Kidney capillary endothelial cell (primary cell): ENCODE data around the gene RBM33.
"Not testable (repeated sequence)": the region's sequence is repeated elsewhere in the genome, so short reads cannot be mapped to it uniquely, and the experiment has no call there.

Experiments
- DNase-seq: peaks from one replicate; pipeline ENCODE4 v3.0.0-alpha.2; 2018; ENCODE audit warnings: low spot score

RBM33 gene

DNA sequence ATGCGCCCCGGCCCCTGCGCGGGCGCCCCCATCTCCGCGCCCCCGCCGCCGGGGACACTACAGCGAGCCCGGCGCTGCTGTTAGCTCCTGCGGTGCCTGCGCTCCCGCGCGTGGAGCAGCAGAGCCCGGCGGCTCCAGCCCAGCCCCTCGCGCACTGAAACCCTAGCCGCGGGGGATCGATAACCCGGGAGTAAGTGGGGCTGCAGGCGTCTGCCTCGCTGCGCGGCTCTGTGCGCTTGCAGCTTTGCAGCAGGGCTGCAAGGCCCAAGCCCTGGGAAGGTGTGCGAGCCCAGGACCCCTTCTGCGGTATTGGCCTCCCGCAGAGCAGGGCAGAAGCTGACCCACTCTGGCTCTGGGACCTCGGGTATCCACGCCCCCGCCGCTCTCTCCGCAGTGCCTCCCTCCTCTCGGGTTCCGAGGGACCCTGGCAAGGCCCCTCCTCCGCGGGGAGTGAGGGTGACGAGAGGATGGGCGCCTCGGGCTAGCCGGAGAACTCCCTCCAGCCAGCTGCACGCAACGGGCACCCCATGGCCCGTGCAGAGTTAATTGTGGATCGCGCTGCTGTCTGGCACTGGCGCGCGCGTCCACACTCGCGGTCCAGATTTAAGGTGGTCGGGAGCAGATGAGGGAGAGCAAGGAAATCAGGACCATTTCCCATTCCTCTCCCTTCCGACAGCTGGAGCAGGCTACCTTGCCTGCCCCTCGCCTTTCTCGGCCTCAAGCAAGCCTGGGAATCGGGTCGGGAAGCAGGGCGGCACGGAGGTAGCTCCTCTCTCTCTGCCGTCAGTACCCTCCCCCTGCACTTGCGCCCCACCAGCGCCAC lies 165.7 kb downstream of the RBM33 start:
- no peak for DNase-seq

DNA sequence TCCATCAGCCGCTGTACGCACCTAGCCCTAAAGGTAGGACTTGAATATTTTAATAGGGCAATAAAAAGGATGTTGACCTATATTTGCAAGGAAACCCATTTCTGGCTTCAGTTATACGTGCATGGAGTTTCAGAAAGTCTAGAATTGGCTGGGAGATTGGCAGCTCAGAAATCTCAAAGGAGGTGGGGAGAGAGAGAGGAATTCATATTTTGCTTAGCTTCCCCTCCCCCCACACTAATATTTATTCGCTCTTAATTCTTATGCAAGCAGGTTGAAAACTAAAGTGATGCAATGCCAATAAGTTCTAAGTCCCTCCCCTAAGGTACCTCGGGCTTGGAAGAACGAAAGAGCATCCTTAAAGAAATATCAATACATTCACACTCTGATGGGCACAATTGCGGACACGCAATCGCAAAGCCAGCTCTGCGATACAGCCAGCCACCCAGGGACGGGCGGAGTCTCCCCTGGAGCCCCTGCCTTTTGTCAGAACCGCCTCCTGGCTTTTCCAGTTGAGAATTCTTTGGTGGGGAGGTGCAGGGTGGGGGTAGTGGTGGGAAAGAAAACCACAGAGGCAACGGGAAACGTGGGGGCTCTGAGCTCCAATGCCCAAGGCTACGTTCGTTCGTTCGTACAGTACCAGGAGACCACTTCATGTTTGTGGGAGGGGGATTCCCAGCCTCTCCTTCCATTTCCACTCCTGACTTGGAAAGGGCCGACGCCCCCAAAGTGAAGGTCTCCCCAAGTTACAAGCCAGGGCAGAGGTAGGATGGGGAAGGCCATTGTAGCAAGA lies 166.5 kb downstream of the RBM33 start:
- DNase-seq: no peak

DNA sequence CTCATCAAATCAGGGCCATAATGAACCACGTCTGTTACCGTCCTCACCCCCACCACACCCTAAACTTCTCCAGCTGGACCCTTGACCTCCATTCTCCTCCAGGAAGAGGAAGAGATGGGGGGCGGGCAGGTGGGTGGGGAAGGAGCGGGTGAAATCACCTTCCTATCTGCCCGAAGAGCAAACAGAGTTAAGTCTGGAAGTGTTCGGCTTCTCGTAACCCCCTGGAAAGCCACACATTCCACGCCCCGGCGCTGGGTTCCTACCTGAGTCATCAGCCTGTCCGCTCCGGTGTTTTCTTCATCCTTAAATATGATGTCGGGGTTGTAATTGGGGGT lies 167.1 kb downstream of the RBM33 start:
- no peak for DNase-seq

DNA sequence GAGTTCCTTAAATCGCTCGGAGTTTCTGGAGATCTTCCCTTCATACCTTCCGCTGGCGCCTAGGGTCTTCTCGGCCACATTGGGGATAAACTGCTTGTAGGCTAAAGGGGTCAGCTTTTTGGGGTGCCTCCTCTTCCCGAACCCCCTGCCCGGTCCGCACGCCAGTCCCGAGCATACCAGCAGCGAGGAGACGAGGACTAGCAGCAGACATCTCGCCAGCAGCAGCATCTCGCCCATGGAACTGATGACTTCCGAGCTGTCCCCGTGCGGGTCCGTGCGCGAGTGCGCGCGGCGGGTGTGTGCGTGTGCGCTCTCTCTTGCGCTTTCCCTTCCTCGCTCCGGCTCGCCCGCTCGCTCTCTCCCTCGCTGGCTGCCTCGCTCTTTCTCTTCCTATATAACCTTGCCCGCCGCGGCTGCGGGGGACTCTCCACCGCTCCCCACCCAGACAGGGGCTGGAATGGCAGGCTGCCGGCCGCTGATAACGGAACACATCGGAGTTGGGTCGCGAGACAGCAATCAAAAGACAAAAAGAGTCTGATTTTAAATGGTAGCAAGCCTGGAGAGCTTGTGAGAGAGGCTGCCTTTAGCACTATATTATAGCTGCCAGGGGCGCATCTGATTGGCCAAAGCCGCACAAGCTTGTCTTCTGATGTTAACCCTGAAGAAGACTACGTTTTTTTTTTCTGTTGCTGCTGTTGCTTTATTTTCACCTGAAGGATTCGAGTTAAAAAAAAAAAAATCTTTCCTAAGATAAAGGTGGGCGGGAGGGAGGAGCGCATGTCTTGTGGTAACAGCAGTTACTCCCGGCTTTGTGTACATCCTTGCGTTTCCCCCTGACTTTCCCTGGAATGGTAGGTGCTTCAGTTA lies 167.7 kb downstream of the RBM33 start, which contains the start of gene SHH:
Gene SHH (minus strand): TSS at position 569 of the 867 bp plus-strand sequence. CDS start 341 bp downstream, at position 228.
- no peak for DNase-seq

DNA sequence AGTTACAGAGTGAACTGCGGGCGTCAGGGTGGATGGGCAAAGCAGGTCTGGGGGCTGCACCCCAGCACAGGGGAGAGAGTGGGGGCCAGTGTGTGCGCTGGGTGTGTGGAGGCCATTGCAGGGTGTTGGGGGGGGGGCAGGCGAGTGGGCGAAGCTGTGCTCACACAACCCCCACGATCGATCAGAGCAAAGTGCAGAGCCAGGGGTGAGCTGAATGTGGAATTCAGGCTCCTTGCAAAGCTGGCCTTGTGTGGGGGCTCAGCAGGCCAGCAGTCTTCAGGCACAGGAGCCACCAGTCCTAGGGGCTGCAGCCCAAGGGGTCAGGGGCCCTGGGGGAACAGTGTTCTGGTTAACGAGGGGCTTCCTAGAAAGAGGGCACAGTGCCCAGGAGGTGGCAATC lies 168.7 kb downstream of the RBM33 start:
- no peak for DNase-seq

DNA sequence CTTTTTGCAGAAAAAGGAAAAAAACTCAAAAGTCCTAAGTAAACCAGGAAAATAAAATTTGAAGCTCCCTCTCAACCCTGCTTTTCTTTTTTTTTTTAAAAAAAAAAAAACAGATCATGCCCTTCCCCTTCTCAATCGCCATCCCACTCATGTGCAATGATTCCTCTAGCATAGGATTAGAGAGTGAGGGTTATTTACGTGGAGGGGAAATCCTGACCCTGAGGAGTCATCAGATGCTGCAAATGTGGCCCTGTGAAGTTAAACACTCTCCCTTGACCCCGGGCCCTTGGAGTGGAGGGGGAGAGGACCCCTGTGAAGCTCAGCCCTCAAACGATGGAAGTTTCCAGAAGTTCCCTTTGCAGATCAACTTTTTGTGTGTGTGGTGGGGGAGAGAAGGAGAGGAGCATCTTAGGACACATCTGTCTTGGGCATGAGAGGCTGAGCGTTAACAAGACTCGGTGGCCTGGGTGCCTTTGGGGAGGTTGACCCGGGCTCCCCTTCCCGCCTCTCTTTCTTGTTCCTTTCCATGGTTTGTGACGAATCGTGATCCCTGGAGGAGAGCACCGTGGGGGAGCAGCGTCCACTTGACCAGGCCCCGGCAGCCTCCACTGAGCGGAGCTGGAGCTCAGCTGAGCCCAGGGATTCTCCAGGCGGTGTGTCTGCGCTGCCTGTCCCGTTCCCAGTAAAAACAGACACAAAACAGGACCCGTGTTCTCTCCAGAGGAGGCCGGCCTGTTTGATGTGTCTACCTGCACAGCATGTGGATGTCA lies 169.3 kb downstream of the RBM33 start:
- no peak for DNase-seq

DNA sequence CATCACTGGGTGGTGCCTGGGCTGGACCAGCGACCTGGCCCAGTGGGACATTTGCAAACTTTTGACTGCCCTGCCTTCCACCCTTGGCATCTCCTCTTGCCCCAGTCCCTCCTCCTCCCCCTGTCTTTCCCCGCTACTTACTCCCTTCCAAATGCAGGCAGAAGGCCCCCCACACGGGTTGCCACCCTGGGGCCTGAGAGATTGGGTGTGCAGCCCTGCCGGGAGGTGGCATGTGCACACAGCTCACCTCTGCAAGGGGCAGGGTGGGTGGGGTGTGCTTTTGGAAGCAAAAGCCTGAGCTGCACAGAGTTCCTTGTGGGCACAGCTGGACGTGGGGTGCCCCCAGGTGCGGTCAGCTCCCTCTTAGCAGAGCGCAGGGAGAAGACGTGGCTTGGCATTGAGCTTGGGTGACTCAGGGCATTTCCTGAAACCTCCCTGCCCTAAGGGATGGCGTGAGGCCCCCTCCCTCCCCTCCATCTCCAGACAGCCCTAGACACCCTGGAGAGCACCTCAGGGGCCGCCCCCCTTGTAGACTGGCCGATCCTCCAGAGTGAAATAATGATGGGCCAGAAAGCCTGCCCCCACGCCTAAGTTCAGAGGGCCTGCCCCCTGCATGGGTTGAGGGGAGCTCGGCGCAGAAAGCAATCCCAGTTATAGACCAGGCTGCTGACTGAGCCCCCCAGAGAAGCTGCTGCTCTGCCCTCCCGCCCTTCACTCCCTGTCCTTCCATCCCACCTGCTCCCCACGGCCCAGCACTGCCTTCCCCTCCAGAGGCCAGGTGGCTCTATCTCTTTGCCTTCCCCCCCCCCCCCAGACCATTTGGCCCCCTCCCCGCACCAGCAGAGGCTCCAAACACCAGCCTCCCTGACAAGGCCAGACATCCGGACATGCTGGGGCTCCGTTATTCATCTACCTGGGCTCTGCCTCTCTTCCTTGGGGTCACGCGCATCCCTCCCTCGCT lies 170.1 kb downstream of the RBM33 start:
- no peak for DNase-seq

DNA sequence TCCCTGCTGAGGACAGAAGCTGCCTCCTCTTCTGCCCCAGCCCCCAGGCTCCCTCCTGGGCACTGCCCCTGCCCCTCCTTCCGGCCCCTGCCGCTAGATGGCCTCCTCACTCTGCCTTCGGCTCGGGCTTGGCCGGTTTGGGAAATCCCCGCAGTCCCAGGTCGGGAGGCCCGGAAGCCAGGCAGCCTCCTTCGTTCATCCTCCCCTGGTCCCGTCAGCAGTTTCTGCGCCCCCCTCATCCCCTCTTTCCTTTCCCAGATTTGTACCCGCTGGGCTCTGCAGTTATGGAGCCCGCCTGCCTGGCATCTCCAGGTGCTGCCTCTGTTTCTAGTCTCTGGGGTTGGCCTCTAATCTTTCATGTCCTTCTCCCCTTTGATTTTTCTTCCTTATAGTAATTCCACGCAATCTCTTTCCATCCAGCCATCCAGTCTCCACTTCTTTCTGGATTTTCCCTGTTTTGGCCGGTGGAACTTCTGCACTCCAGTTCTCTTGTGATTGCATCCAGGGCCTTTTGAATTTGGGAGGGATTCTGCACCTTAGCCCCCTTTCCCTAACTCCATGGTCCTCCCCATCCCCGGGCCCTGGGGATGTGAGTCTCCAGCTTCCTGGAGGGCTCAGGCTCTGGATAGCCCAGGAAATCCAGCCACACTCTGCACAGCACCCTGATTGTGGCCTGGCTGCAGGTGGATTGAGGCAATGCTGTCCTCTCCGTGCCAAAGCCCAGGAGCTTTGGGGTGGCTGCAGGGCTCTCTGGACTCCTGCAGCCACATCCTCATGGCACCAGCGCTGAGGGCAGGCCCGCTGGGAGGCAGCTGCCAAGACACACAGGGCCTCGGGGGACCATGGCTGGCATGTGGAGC lies 171.1 kb downstream of the RBM33 start:
- DNase-seq: no peak

DNA sequence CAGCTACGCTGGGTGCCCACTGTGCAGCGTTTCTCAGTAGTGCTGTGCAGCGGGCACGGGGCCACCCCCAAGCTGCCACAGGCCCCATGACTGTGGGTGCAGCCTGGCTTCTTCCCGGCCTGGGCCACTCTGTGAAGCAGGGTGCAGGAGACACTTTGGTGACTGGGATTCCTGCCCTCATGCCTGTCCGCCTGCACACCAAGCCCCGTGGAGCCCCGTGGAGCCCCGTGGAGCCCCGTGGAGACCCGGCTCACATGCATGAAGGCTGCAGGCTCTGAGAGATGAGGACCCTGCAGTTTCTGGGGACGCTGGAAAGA lies 171.7 kb downstream of the RBM33 start:
- no peak for DNase-seq

DNA sequence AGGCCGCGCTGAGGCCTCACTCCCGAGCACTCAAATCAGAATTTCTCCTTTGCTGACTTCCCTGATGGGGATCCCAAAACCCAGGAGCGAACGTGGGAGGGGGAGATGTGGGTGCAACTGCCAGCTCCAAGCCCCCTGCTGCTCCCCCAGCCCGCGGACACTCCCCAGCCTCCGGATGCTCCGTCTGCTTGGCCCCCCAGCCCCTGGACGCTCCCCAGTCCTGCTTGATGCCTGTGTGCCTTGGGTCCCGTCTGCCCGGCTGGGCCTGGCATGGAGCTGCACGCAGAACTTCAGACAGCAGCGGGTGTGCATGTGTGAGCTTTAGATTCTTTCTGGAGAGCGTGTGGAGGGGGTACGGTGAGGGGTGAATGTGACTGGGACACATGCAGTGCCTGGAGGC lies 172.5 kb downstream of the RBM33 start:
- no peak for DNase-seq

DNA sequence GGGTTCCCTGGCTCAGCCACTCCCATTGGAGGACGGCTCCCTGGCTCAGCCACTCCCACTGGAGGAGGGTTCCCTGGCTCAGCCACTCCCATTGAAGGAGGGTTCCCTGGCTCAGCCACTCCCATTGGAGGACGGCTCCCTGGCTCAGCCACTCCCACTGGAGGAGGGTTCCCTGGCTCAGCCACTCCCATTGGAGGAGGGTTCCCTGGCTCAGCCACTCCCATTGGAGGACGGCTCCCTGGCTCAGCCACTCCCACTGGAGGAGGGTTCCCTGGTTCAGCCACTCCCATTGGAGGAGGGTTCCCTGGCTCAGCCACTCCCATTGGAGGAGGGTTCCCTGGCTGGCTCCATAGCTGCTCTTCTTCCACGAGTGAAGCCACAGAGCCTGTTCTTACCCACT lies 173.1 kb downstream of the RBM33 start:
- DNase-seq: not testable (repeated sequence)

DNA sequence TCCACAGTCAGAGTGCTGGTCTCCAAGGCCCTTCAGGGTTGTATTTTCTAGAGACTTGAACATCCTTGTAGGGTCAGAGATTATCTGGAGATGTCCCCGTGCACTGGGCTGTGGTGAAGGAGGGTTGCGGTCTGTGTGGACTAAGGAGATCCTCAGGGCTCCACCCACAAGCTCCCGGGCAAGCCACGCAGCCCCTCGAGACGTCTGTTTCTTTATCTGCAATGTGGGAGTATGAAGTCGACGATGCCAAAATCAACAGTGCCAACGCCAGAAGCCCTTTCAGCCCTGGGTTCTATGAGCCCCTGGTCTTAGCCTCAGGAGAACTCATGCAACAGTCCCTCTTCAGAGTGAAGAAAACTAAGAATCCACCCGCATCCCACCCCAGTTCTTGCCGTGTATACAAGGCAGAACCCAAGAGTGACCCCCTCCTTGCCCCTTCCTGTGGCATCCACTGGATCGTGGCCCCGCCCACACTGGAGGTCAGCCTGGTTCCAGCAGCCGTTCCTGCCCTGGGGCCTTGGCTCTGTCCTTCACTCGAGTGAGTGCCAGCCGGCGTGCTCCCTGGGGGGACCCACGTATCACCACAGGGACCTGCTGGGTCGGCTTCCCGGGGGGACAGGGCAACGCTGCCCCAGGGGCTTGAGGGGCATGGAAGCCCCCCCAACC lies 173.8 kb downstream of the RBM33 start:
- no peak for DNase-seq

DNA sequence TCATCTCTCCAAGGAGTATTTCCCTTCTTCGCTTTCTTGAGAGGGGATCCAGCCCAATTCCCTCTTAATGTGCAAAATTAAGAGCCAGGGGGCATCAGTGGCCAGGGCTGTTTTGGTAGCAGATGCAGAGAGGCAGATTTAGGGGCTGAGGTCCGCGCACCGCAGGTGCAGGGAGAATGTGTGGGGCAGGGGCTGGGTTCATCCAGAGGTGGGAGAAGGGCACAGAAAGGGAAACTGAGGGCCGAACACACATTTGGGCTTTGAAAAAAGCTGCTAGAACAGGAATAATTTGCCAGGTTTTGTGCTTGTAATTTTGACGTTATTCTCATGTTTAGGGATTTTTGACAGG lies 174.3 kb downstream of the RBM33 start:
- DNase-seq: no peak

DNA sequence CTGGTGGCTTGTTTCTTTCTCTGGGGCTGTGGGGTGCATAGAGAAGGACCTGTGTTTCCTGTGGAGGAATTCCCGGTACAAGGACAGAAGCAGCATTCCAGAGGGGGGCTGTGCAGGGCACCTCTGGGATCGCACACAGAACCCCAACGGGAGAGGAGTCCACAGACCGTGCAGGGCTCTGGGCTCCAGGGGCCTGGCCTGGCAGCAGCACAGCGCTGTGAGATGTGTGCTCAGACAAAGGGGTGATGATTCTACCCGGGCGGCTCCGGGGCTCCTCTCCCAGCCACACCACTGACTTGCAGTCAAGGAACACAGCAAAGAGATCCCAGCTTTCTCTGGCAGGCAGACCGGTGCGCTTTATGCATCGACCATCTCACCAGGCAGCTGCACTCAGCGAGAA lies 174.7 kb downstream of the RBM33 start:
- DNase-seq: no peak

DNA sequence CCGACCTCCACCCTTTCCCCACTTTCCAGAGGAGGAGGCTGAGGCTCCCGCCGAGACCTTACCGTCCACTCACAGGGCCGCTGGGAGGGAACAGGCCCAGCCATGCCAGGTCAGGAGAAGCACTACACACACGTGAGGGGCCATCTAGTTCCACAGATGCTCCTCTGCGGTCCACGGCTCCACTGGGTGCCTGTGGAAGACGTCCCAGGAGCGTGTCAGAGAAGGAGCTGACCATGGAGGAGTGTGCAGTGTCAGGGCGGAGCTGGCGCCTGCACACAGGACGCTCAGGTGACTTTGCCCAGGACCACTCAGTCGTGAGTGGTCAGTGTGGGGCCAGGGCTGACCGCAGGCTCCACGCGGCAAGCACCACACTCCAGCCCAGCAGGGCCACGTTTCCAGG lies 175.8 kb downstream of the RBM33 start:
- DNase-seq: no peak

DNA sequence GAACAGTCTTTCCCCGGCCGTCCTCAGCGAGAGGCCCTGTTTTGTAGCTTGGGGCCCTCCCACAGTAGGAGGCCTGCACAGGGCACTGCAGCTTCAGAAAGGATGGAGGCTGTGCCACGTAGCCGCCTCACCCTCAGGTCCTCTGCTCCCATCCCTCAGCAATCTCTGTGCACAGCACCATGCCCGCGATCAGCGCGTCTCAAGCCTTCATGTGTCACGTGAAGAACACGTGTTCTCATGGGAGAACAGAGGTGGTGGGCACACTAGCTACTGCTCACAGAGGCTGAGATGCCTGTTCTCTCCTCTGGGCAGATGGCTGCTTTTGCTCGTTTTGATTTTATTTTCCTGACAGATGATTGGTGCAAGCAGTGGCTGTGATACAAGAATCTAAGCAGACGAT lies 176.3 kb downstream of the RBM33 start:
- no peak for DNase-seq

DNA sequence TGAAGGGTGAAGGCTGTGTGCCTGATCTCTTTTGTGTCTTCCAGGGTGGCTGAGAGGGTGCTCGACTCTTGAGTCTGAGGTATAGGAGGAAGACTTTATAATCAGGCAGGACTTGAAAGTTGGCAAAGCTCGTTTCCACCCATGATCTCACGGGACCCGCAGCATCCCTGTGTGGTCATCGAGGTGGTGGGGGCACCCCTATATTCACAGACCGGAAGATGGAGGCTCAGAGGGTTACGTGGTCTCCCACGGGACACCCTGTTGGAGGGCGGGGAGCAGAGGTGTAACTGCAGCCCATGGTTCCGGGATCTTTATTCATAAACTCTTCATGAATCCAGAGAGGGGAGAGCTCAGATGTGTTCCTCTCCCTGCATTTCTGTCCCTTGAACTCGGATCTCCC lies 177.4 kb downstream of the RBM33 start:
- no peak for DNase-seq

DNA sequence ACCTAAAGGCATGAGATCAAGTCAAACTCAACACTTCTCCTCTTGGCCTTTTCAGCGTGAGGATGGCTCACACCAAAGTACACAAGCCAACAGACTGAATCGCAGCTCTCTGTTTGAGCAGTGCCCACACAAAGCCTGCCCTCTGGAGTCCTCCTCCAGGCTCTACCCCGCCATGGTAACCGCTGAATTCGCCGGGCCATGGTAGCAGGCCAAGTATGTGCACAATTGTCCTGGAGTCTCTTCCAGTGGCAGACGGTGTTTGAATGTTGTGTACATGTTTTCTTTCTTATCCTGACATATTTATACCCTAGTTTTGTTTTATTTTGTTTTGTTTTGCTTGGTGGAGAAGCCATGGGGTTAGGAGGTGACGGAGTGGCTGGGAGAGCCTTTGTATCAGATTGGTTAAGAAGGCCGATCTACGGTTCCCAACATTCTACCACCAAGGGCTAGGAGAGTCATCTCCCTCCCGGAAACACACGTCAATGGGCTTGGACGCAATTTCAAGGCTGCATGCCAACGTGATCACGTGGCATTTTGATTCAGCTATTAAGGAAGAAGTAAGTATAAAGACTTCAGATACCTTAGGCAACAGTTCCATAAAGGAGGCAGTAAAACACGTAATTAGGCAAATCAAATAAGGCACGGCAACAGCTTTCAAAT lies 179.9 kb downstream of the RBM33 start:
- DNase-seq: no peak

DNA sequence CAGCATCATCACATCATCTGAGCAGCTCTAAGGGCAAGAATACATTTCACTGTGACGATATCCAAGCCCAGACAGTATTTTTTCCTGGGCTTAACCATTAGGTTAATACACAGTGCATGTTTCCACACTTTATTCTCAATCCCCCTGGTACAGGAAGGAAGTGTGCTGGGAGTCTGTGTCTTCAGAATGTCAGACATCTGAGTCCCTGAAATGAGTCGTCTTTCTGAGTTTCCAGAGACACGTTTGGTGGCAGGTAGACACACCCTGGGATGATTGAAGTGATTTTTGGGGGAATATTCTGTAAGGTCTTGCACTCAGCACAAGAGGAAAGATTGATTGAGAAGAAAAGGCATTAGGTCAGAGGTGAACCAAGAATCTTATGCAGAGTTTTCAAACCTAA lies 180.9 kb downstream of the RBM33 start:
- DNase-seq: peak; percentile 54
